Fibroblast of the aortic adventitia (primary cell): Measurements from ENCODE around the gene CERS5. TPM values are rescaled to one million over a fixed set of nuclear protein-coding genes. Genes with fewer than 3 reads are reported as not detected.

Experiments used
- DNase-seq: peaks from one replicate; pipeline ENCODE4 v3.0.0-alpha.2; 2010; ENCODE audit warnings: low read depth
- H3K4me3 ChIP-seq: 2 replicates; pipeline ENCODE4 v1.5.1; 2011; ENCODE audit warnings: low read depth, mild to moderate bottlenecking, control low read depth, low read length, moderate library complexity
- total RNA-seq: library from RNA; depleted of rRNA; stranded (reverse); fragments of >200 nt; gene quantifications from 2 replicates; pipeline ENCODE4 v1.2.3, GENCODE V29; 2012; ENCODE audit warnings: low replicate concordance
- TF ChIP-seq, protein P1 (sequence below): IDR thresholded peaks from 2 replicates; pipeline ENCODE4 v1.5.1; 2011; ENCODE audit warnings: mild to moderate bottlenecking, low read length, control low read depth, inconsistent platforms; ENCODE audit not compliant: insufficient read depth

CERS5 gene
- total RNA-seq, 1 donor = 32.7 TPM

DNA sequence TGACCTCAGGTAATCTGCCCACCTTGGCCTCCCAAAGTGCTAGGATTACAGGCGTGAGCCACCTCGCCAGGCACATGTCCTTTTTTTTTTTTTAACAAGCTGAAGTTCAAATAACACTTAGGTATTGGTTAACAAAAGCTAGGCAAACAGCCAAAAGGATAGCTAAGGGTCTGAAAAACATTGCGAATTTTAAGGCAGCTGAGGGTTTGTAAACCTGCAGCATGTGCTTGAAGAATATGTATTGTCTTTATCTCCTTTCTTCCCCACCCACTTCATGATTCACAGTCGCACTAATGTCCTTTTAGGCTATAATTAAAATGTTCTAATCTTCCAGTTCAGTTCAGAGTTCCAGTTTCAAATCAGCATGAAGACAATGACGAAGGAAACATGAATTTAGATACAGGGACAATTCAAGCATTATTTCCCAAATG lies 30.1 kb upstream of the CERS5 start:
- peak; percentile 59 for DNase-seq
- no peak overlapping the region for H3K4me3 ChIP-seq
- TF ChIP-seq, protein P1, sequence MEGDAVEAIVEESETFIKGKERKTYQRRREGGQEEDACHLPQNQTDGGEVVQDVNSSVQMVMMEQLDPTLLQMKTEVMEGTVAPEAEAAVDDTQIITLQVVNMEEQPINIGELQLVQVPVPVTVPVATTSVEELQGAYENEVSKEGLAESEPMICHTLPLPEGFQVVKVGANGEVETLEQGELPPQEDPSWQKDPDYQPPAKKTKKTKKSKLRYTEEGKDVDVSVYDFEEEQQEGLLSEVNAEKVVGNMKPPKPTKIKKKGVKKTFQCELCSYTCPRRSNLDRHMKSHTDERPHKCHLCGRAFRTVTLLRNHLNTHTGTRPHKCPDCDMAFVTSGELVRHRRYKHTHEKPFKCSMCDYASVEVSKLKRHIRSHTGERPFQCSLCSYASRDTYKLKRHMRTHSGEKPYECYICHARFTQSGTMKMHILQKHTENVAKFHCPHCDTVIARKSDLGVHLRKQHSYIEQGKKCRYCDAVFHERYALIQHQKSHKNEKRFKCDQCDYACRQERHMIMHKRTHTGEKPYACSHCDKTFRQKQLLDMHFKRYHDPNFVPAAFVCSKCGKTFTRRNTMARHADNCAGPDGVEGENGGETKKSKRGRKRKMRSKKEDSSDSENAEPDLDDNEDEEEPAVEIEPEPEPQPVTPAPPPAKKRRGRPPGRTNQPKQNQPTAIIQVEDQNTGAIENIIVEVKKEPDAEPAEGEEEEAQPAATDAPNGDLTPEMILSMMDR = no peak

- TF ChIP-seq, protein P1 = no peak
- no peak for DNase-seq
- H3K4me3 ChIP-seq = no peak overlapping the region
Observed at GRCh38 chr12:50196537-50196936, 29.4 kb upstream of the CERS5 start.

DNA sequence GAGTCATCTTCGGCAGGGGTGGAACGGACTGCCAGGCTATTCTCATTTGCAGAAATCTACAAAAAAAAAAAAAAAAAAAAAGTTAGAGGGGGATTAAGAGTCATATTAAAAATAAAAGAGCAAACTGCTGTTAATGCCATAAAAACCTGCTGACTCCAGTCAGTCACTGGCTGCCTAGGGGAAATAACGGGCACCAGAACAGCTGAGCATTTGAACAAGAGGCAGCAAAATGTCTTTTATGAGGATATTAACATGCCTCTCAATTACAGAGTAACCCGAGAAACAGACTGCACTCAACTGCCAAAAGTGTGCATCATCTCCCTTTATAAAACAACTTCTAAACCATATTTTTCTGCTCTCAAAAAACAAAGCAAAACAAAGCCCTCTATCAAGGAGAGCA lies 28.7 kb upstream of the CERS5 start:
- DNase-seq = no peak
- TF ChIP-seq, protein P1 = no peak
- H3K4me3 ChIP-seq = no peak overlapping the region

- TF ChIP-seq, protein P1 = no peak
- peak; percentile 81 for DNase-seq
- no peak overlapping the region for H3K4me3 ChIP-seq
Observed at GRCh38 chr12:50192908-50193307, 25.7 kb upstream of the CERS5 start.

- H3K4me3 ChIP-seq = no peak overlapping the region
- TF ChIP-seq, protein P1 = no peak
- no peak for DNase-seq
Observed at GRCh38 chr12:50192236-50192635, 25.1 kb upstream of the CERS5 start.

- TF ChIP-seq, protein P1 = no peak
- no peak overlapping the region for H3K4me3 ChIP-seq
- no peak for DNase-seq
Observed at GRCh38 chr12:50190859-50191258, 23.7 kb upstream of the CERS5 start.

DNA sequence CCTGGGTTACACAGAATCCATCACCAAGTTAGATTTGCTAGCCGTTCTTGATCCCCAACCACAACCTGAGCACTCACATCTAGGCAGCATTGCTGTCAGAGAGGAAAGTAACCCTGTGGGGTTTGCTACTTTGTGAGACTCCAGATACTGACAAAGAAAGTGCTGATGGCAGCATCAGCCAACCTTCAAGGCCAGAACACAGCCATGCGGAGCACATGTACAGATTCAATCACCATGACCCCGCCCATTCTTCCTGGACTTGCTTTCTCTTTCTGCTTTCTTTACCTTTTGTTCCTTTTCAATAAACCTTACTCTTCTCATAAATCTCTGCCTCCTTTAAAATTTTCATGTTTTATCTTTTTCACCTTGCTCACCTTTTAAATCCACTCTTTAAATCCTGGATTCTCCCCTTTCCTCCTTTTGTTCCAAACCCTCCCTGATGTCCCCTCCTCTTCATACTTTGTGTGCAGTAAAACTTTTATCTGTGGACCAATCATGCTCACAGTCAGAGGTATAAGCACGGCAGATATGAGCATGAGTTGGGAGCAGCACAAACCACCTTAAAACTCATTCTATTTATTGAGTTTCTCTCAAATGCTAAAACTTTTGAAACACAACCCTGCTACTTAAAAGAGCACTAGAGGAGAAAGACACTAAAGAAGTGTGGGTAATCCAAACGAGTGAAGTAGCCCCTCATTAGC lies 21.9 kb upstream of the CERS5 start:
- H3K4me3 ChIP-seq = no peak overlapping the region
- DNase-seq = no peak
- TF ChIP-seq, protein P1 = no peak
